Vagina (tissue), 2 donors: Measurements from ENCODE around the gene UQCC2.

ENCODE experiments used
- CTCF ChIP-seq, 3 experiments: fragments of 450-650 bp in 2 of 3; fragments of 200-600 bp in 1 of 3; sonication (generic) in 1 of 3; IDR thresholded peaks; one replicate each; pipeline ENCODE4 v1.5.1; 2017 to 2019; ENCODE audit warnings: antibody characterized with exemption in 3 of 3, mild to moderate bottlenecking in 2 of 3, moderate library complexity in 2 of 3
- POLR2A ChIP-seq, 2 donors: fragments of 450-650 bp; IDR thresholded peaks; one replicate each; pipeline ENCODE4 v1.6.1; 2017; ENCODE audit warnings: antibody characterized with exemption in 2 of 2, mild to moderate bottlenecking in 2 of 2, moderate library complexity in 2 of 2

GRCh38 chr6:33688006-33688405 is 23.5 kb downstream of the UQCC2 start:
- no peak for TF ChIP-seq CTCF (IDR thresholded peaks at IDR 0.05)
- TF ChIP-seq POLR2A (IDR thresholded peaks at IDR 0.05), result no peak
